ENCODE results near the gene TWF2.

Gene TWF2

GRCh38 chr3:52245322-52246263 lies 6.6 kb upstream of the TWF2 start, which contains the start of gene PPM1M:
Gene PPM1M, plus strand, starts transcription at chr3:52245759. Its CDS starts 66 bp downstream, at chr3:52245825.
- no peak for DNase-seq (ENCODE audit: low read depth)
- H3K4me3 ChIP-seq (ENCODE audit: control insufficient read depth, low read depth, low read length) = peak within 1 kb of the TSS; percentile 59
- no peak for TF ChIP-seq CTCF (IDR thresholded peaks at IDR 0.05; ENCODE audit: control insufficient read depth, insufficient read depth, low read depth, low read length, missing control alignments)

DNA sequence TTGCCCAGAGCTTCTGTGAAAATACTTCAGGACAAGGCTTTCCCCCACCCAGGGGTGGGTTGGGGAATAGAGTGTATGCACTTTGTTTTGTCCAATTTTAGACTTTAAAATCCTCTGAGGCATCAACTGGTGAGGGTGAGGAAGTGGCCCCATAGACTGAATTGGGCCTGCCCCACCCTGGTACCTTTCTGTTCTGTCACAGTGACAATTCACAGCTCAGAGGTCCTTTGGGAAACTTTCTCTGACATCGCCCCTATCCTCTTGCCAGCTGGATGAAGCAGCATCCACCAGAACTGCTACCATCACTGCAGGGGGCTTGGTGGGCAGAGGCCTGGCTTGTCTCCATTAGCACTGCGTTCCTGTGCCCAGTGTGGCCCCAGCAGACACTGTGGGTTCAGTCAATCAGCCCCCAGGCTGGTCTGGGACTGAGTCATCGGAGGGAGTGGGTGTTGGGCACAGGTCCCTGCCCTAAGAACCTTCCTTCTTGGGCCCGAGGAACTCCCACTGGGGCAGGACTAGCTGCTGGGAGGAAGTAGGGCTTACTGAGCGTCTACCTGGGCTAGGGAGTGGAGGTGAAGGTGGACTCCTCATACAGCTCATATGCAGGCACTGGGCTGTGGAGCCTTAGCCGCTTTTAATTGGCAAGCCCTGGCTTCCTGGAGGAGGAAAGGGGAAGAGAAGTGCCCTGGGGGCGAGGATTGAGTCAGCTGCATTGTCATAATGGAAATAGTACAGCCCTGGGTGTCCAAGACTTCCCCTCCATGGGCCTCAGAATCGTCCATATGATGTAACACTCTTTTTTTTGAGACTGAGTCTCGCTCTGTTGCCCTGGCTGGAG lies 5.1 kb upstream of the TWF2 start:
- no peak for DNase-seq (ENCODE audit: low read depth)
- TF ChIP-seq CTCF (IDR thresholded peaks at IDR 0.05; ENCODE audit: control insufficient read depth, insufficient read depth, low read depth, low read length, missing control alignments) = no peak
- no peak overlapping the region for H3K4me3 ChIP-seq (ENCODE audit: control insufficient read depth, low read depth, low read length)

- no peak overlapping the region for H3K4me3 ChIP-seq (ENCODE audit: control insufficient read depth, low read depth, low read length)
- no peak for DNase-seq (ENCODE audit: low read depth)
- no peak for TF ChIP-seq CTCF (IDR thresholded peaks at IDR 0.05; ENCODE audit: control insufficient read depth, insufficient read depth, low read depth, low read length, missing control alignments)
These were observed 3.1 kb upstream of the TWF2 start for GRCh38 chr3:52242039-52242438.

- TF ChIP-seq CTCF (IDR thresholded peaks at IDR 0.05; ENCODE audit: control insufficient read depth, insufficient read depth, low read depth, low read length, missing control alignments) = no peak
- H3K4me3 ChIP-seq (ENCODE audit: control insufficient read depth, low read depth, low read length) = no peak overlapping the region
- no peak for DNase-seq (ENCODE audit: low read depth)
These were observed 2.0 kb upstream of the TWF2 start for GRCh38 chr3:52240886-52241370.

GRCh38 chr3:52240059-52240885 lies 1.3 kb upstream of the TWF2 start:
- peak overlapping the region; percentile 89; the same call in 1 of the 2 replicates for H3K4me3 ChIP-seq (ENCODE audit: control insufficient read depth, low read depth, low read length)
- DNase-seq (ENCODE audit: low read depth) = peak; percentile 96
- no peak for TF ChIP-seq CTCF (IDR thresholded peaks at IDR 0.05; ENCODE audit: control insufficient read depth, insufficient read depth, low read depth, low read length, missing control alignments)
